Measurements from ENCODE around the gene PDP2.

DNA sequence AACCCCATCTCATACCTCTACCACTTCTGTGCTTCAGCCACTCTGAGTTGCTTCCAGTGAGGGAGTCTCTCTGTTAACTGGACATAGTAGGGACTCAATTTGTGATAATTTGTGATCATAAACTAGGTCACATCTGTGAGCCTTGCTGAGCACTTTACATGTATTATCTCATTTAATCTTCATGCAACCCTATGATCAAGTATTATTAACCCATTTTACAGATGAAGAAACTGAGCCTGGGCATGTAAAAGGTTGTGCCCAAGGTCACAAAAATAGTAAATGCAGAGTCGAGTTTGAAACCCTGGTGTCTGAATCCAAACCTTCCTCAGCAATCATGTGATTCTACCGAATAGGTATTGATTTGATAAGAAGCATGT lies 18.6 kb downstream of the PDP2 start:
- TF ChIP-seq, protein P1, sequence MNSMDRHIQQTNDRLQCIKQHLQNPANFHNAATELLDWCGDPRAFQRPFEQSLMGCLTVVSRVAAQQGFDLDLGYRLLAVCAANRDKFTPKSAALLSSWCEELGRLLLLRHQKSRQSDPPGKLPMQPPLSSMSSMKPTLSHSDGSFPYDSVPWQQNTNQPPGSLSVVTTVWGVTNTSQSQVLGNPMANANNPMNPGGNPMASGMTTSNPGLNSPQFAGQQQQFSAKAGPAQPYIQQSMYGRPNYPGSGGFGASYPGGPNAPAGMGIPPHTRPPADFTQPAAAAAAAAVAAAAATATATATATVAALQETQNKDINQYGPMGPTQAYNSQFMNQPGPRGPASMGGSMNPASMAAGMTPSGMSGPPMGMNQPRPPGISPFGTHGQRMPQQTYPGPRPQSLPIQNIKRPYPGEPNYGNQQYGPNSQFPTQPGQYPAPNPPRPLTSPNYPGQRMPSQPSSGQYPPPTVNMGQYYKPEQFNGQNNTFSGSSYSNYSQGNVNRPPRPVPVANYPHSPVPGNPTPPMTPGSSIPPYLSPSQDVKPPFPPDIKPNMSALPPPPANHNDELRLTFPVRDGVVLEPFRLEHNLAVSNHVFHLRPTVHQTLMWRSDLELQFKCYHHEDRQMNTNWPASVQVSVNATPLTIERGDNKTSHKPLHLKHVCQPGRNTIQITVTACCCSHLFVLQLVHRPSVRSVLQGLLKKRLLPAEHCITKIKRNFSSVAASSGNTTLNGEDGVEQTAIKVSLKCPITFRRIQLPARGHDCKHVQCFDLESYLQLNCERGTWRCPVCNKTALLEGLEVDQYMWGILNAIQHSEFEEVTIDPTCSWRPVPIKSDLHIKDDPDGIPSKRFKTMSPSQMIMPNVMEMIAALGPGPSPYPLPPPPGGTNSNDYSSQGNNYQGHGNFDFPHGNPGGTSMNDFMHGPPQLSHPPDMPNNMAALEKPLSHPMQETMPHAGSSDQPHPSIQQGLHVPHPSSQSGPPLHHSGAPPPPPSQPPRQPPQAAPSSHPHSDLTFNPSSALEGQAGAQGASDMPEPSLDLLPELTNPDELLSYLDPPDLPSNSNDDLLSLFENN (IDR thresholded peaks at IDR 0.05; ENCODE audit: low read depth in 2 of 2, low read length in 2 of 2), result no peak
- no peak for TF ChIP-seq NCOA6 (IDR thresholded peaks at IDR 0.05)
- TF ChIP-seq, protein P2, sequence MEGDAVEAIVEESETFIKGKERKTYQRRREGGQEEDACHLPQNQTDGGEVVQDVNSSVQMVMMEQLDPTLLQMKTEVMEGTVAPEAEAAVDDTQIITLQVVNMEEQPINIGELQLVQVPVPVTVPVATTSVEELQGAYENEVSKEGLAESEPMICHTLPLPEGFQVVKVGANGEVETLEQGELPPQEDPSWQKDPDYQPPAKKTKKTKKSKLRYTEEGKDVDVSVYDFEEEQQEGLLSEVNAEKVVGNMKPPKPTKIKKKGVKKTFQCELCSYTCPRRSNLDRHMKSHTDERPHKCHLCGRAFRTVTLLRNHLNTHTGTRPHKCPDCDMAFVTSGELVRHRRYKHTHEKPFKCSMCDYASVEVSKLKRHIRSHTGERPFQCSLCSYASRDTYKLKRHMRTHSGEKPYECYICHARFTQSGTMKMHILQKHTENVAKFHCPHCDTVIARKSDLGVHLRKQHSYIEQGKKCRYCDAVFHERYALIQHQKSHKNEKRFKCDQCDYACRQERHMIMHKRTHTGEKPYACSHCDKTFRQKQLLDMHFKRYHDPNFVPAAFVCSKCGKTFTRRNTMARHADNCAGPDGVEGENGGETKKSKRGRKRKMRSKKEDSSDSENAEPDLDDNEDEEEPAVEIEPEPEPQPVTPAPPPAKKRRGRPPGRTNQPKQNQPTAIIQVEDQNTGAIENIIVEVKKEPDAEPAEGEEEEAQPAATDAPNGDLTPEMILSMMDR (IDR thresholded peaks at IDR 0.05 in 2 of 3, conservative IDR thresholded peaks at IDR 0.05 in 1 of 3; ENCODE audit: insufficient read depth in 2 of 3, low read depth in 1 of 3, low read length in 3 of 3), result no peak
- no peak for TF ChIP-seq CCAR2 (IDR thresholded peaks at IDR 0.05; ENCODE audit: low read depth, low read length)
- TF ChIP-seq CEBPG (CRISPR knock-in tag; IDR thresholded peaks at IDR 0.05), result no peak
- no peak for TF ChIP-seq CEBPG (tag; conservative IDR thresholded peaks at IDR 0.05 in 1 of 2, IDR thresholded peaks at IDR 0.05 in 1 of 2)
- TF ChIP-seq RAD21 (CRISPR knock-in tag; conservative IDR thresholded peaks at IDR 0.05 in 1 of 2, IDR thresholded peaks at IDR 0.05 in 1 of 2), result no peak
- TF ChIP-seq SMAD3 (CRISPR knock-in tag; conservative IDR thresholded peaks at IDR 0.05), result no peak
- no peak for TF ChIP-seq FOXJ3 (CRISPR knock-in tag; IDR thresholded peaks at IDR 0.05)
- no peak for TF ChIP-seq BRF1 (IDR thresholded peaks at IDR 0.05; ENCODE audit: borderline replicate concordance, extremely low read depth, insufficient read length)

All from K562 (cell line).